Measurements from ENCODE around the gene NXNL1.
"Not testable (repeated sequence)": the region's sequence is repeated elsewhere in the genome, so short reads cannot be mapped to it uniquely, and the experiment has no call there.

NXNL1 gene

GRCh38 chr19:17475541-17476115 is 14.9 kb upstream of the NXNL1 start:
- DNase-seq (ENCODE audit: low spot score in 2 of 2): no peak
- Histone ChIP-seq H3K9me3 (no peaks in the 10 kb centered on the region), H3K27me3 (ENCODE audit: low read depth) (no peaks in the 10 kb centered on the region), H3K4me1 (no peaks in the 10 kb centered on the region; the same call in 1 of the 2 replicates), H3K4me3 (no peak overlapping the region), H3K36me3 (replicated peaks) (no peaks in the 10 kb centered on the region)
- in situ Hi-C loops (cut with MboI; ENCODE audit: low sequenced_read_pairs): no loop called here

GRCh38 chr19:17475011-17475540 is 14.3 kb upstream of the NXNL1 start:
- H3K4me1 ChIP-seq; in situ Hi-C loops (cut with MboI; ENCODE audit: low sequenced_read_pairs); H3K27me3 ChIP-seq (ENCODE audit: low read depth); DNase-seq (ENCODE audit: low spot score in 2 of 2); H3K4me3 ChIP-seq; H3K9me3 ChIP-seq; H3K36me3 ChIP-seq (replicated peaks): not testable (repeated sequence)

- no peaks in the 10 kb centered on the region for H3K9me3 ChIP-seq
- H3K36me3 ChIP-seq (replicated peaks): no peaks in the 10 kb centered on the region
- no peak overlapping the region for H3K4me3 ChIP-seq
- H3K27me3 ChIP-seq (ENCODE audit: low read depth): no peaks in the 10 kb centered on the region
- in situ Hi-C loops (cut with MboI; ENCODE audit: low sequenced_read_pairs): no loop called here
- H3K4me1 ChIP-seq: peaks cover 6% of the 10 kb centered on the region
- DNase-seq (ENCODE audit: low spot score in 2 of 2): no peak
Observed at GRCh38 chr19:17473041-17473440, 12.3 kb upstream of the NXNL1 start.

GRCh38 chr19:17471410-17472125 is 10.8 kb upstream of the NXNL1 start:
- H3K36me3 ChIP-seq (replicated peaks): no peaks in the 10 kb centered on the region
- no peak for DNase-seq (ENCODE audit: low spot score in 2 of 2)
- peaks cover 6% of the 10 kb centered on the region for H3K4me1 ChIP-seq
- in situ Hi-C loops (cut with MboI; ENCODE audit: low sequenced_read_pairs): no loop called here
- no peaks in the 10 kb centered on the region for H3K27me3 ChIP-seq (ENCODE audit: low read depth)
- no peaks in the 10 kb centered on the region for H3K9me3 ChIP-seq
- peak overlapping the region; percentile 66 for H3K4me3 ChIP-seq

- H3K36me3 ChIP-seq (replicated peaks): no peaks in the 10 kb centered on the region
- in situ Hi-C loops (cut with MboI; ENCODE audit: low sequenced_read_pairs): no loop called here
- H3K9me3 ChIP-seq: no peaks in the 10 kb centered on the region
- peak within 1 kb of the TSS; percentile 66 for H3K4me3 ChIP-seq
- peak; percentile 98 to 100 for DNase-seq (ENCODE audit: low spot score in 2 of 2)
- peaks cover 10% of the 10 kb centered on the region for H3K4me1 ChIP-seq
- no peaks in the 10 kb centered on the region for H3K27me3 ChIP-seq (ENCODE audit: low read depth)
Observed at GRCh38 chr19:17470068-17470841, 9.5 kb upstream of the NXNL1 start, which contains the start of gene SLC27A1. SLC27A1 (plus strand) TSS chr19:17470524; CDS start chr19:17470541, 17 bp downstream.

- DNase-seq (ENCODE audit: low spot score in 2 of 2): peak; percentile 91 to 99
- peaks cover 10% of the 10 kb centered on the region for H3K4me1 ChIP-seq
Observed at GRCh38 chr19:17469481-17470067, 8.8 kb upstream of the NXNL1 start.

GRCh38 chr19:17469092-17469480 is 8.4 kb upstream of the NXNL1 start:
- in situ Hi-C loops (cut with MboI; ENCODE audit: low sequenced_read_pairs): no loop called here
- Histone ChIP-seq H3K27me3 (ENCODE audit: low read depth) (no peaks in the 10 kb centered on the region), H3K4me3 (peak overlapping the region; percentile 66), H3K4me1 (peaks cover 10% of the 10 kb centered on the region), H3K9me3 (no peaks in the 10 kb centered on the region), H3K36me3 (replicated peaks) (no peaks in the 10 kb centered on the region)
- DNase-seq (ENCODE audit: low spot score in 2 of 2): peak in 1 of 2 experiments; percentile 51

More at GRCh38 chr19:17469481-17470067, 8.8 kb upstream of the NXNL1 start:
- Histone ChIP-seq H3K36me3 (replicated peaks) (no peaks in the 10 kb centered on the region), H3K9me3 (no peaks in the 10 kb centered on the region), H3K27me3 (ENCODE audit: low read depth) (no peaks in the 10 kb centered on the region), H3K4me3 (peak overlapping the region; percentile 66)
- in situ Hi-C loops (cut with MboI; ENCODE audit: low sequenced_read_pairs): no loop called here

GRCh38 chr19:17468302-17469091 is 7.8 kb upstream of the NXNL1 start:
- Histone ChIP-seq H3K9me3 (no peaks in the 10 kb centered on the region), H3K27me3 (ENCODE audit: low read depth) (no peaks in the 10 kb centered on the region), H3K36me3 (replicated peaks) (no peaks in the 10 kb centered on the region), H3K4me3 (peak overlapping the region; percentile 66), H3K4me1 (peaks cover 10% of the 10 kb centered on the region)
- no peak for DNase-seq (ENCODE audit: low spot score in 2 of 2)
- in situ Hi-C loops (cut with MboI; ENCODE audit: low sequenced_read_pairs): no loop called here

- Histone ChIP-seq H3K4me1 (peaks cover 10% of the 10 kb centered on the region), H3K4me3 (no peak overlapping the region), H3K27me3 (ENCODE audit: low read depth) (no peaks in the 10 kb centered on the region), H3K36me3 (replicated peaks) (no peaks in the 10 kb centered on the region), H3K9me3 (no peaks in the 10 kb centered on the region)
- in situ Hi-C loops (cut with MboI; ENCODE audit: low sequenced_read_pairs): no loop called here
- DNase-seq (ENCODE audit: low spot score in 2 of 2): no peak
Observed at GRCh38 chr19:17467471-17468301, 7.0 kb upstream of the NXNL1 start.

- H3K36me3 ChIP-seq (replicated peaks): no peaks in the 10 kb centered on the region
- H3K4me3 ChIP-seq: no peak overlapping the region
- in situ Hi-C loops (cut with MboI; ENCODE audit: low sequenced_read_pairs): no loop called here
- no peaks in the 10 kb centered on the region for H3K9me3 ChIP-seq
- no peak for DNase-seq (ENCODE audit: low spot score in 2 of 2)
- no peaks in the 10 kb centered on the region for H3K27me3 ChIP-seq (ENCODE audit: low read depth)
- peaks cover 10% of the 10 kb centered on the region for H3K4me1 ChIP-seq
Observed at GRCh38 chr19:17466487-17466850, 5.7 kb upstream of the NXNL1 start.

GRCh38 chr19:17458970-17459369 is 1.8 kb downstream of the NXNL1 start:
- Histone ChIP-seq H3K9me3 (no peaks in the 10 kb centered on the region), H3K4me1 (no peaks in the 10 kb centered on the region), H3K27me3 (ENCODE audit: low read depth) (no peaks in the 10 kb centered on the region), H3K4me3 (no peak overlapping the region), H3K36me3 (replicated peaks) (no peaks in the 10 kb centered on the region)
- in situ Hi-C loops (cut with MboI; ENCODE audit: low sequenced_read_pairs): no loop called here
- no peak for DNase-seq (ENCODE audit: low spot score in 2 of 2)

GRCh38 chr19:17457616-17458015 is 3.1 kb downstream of the NXNL1 start:
- DNase-seq (ENCODE audit: low spot score in 2 of 2): no peak
- Histone ChIP-seq H3K4me3 (no peak overlapping the region), H3K27me3 (ENCODE audit: low read depth) (no peaks in the 10 kb centered on the region), H3K4me1 (no peaks in the 10 kb centered on the region), H3K36me3 (replicated peaks) (no peaks in the 10 kb centered on the region), H3K9me3 (no peaks in the 10 kb centered on the region)
- in situ Hi-C loops (cut with MboI; ENCODE audit: low sequenced_read_pairs): no loop called here
